GM12878 (cell line): ENCODE results near the gene CSHL1. TPM values are rescaled to one million over a fixed set of nuclear protein-coding genes. Genes with fewer than 3 reads are reported as not detected.

Experiments
- ATAC-seq: fragments of 200-7000 bp; cut with Tn5 transposase; 3 replicates; pipeline ENCODE4 v1.9.1; 2020; ENCODE audit warnings: mild to moderate bottlenecking, moderate library complexity
- BruUV-seq: library from RNA; stranded (reverse); fragments of 400-500 nt; replicated peaks from 2 replicates; lab custom pipeline; 2021; lab: Mats Ljungman, UMichigan
- CTCF ChIA-PET: fragments of 300-600 bp; sonication (Branson Sonifier 250); formaldehyde crosslinking; extraction: SDS; loops from one replicate; lab custom pipeline; 2021; ENCODE audit warnings: inconsistent platforms; lab: Yijun Ruan, JAX
- POLR2A ChIA-PET: fragments of 350-600 bp; formaldehyde crosslinking; extraction: SDS; loops from one replicate; lab custom pipeline; 2021; ENCODE audit warnings: inconsistent platforms; lab: Charles Lee
- RAD21 ChIA-PET: fragments of 300-600 bp; sonication (Branson Sonifier 250); formaldehyde crosslinking; loops from one replicate; lab custom pipeline; 2023; ENCODE audit warnings: antibody characterized with exemption; ENCODE audit not compliant: unreplicated experiment; lab: Charles Lee
- SMC1A ChIA-PET: fragments of 300-600 bp; sonication (Branson Sonifier 250); formaldehyde crosslinking; loops from one replicate; lab custom pipeline; 2023; ENCODE audit not compliant: unreplicated experiment, uncharacterized antibody; lab: Charles Lee
- DNase-seq: peaks from one replicate; pipeline ENCODE4 v3.0.0-alpha.2; 2011; ENCODE audit warnings: low read depth, low spot score
- FAIRE-seq: peaks from 3 replicates; lab custom pipeline; 2011; peaks lifted over from hg19 to GRCh38; lab: Jason Lieb, UNC
- H2AFZ ChIP-seq: 2 replicates; pipeline ENCODE4 v1.6.0; 2011; ENCODE audit warnings: low read depth, low read length, control low read depth; ENCODE audit not compliant: control insufficient read depth
- H3K27ac ChIP-seq: 2 replicates; pipeline ENCODE4 v1.5.1; 2011; ENCODE audit warnings: control low read depth; ENCODE audit not compliant: control insufficient read depth, insufficient read depth
- H3K27me3 ChIP-seq, 2 experiments: replicated peaks in 1 of 2; 2 replicates each; pipeline versions ENCODE4 v1.6.0 to v1.6.1; 2011; ENCODE audit warnings: low read length in 1 of 2; ENCODE audit not compliant: control insufficient read depth in 2 of 2, insufficient read depth in 2 of 2
- H3K36me3 ChIP-seq, 2 experiments: 2 replicates each; pipeline ENCODE4 v1.5.1; 2011; ENCODE audit warnings: low read length in 1 of 2; ENCODE audit not compliant: control insufficient read depth in 2 of 2, insufficient read depth in 2 of 2
- H3K4me1 ChIP-seq: 2 replicates; pipeline ENCODE4 v1.6.1; 2011; ENCODE audit warnings: mild to moderate bottlenecking, low read length, moderate library complexity, mixed read lengths; ENCODE audit not compliant: control insufficient read depth, insufficient read depth
- H3K4me2 ChIP-seq: 2 replicates; pipeline ENCODE4 v1.6.0; 2011; ENCODE audit warnings: control low read depth; ENCODE audit not compliant: control insufficient read depth, insufficient read depth
- H3K4me3 ChIP-seq: fragments of 200-600 bp; sonication (generic); 2 replicates; pipeline ENCODE4 v1.5.1; 2016
- H3K79me2 ChIP-seq: 2 replicates; pipeline ENCODE4 v1.6.0; 2011; ENCODE audit warnings: low read length; ENCODE audit not compliant: control insufficient read depth, insufficient read depth
- H3K9ac ChIP-seq: 2 replicates; pipeline ENCODE4 v1.8.0; 2011; ENCODE audit warnings: low read length, control low read depth, mixed read lengths; ENCODE audit not compliant: control insufficient read depth, insufficient read depth
- H3K9me3 ChIP-seq: replicated peaks from 3 replicates; pipeline ENCODE4 v1.5.1; 2011; ENCODE audit warnings: mild to moderate bottlenecking, low read length; ENCODE audit not compliant: control insufficient read depth, insufficient read depth
- H4K20me1 ChIP-seq: 2 replicates; pipeline ENCODE4 v1.6.0; 2011; ENCODE audit not compliant: control insufficient read depth, insufficient read depth
- CBX5 ChIP-seq: sonication (generic); IDR thresholded peaks from 2 replicates; pipeline ENCODE4 v1.6.1; 2016; ENCODE audit warnings: low read depth, moderate library complexity, mild to moderate bottlenecking, inconsistent platforms
- DPF2 ChIP-seq: fragments of 450-650 bp; IDR thresholded peaks from 2 replicates; pipeline ENCODE4 v1.6.1; 2017; ENCODE audit warnings: mild to moderate bottlenecking
- EGR1 ChIP-seq, 2 experiments: IDR thresholded peaks; 1 replicate in 1 of 2; 2 replicates in 1 of 2; pipeline ENCODE4 v1.6.1; 2011 to 2012; ENCODE audit warnings: low read depth in 2 of 2, low read length in 2 of 2, borderline replicate concordance in 1 of 2, mild to moderate bottlenecking in 1 of 2, moderate library complexity in 1 of 2
- FOXK2 ChIP-seq: fragments of 450-650 bp; IDR thresholded peaks from 2 replicates; pipeline ENCODE4 v1.6.1; 2017; ENCODE audit warnings: mild to moderate bottlenecking, moderate library complexity
- HDAC2 ChIP-seq: fragments of 200-600 bp; sonication (generic); IDR thresholded peaks from 2 replicates; pipeline ENCODE4 v1.6.1; 2017
- MTA2 ChIP-seq: fragments of 450-650 bp; IDR thresholded peaks from 2 replicates; pipeline ENCODE4 v1.6.1; 2016; ENCODE audit warnings: low read depth, mild to moderate bottlenecking, moderate library complexity
- RBBP5 ChIP-seq: fragments of 200-600 bp; sonication (generic); conservative IDR thresholded peaks from 2 replicates; pipeline ENCODE4 v1.6.1; 2016
- SP1 ChIP-seq: IDR thresholded peaks from one replicate; pipeline ENCODE4 v1.6.1; 2011; ENCODE audit warnings: low read depth, low read length
- TAF1 ChIP-seq: IDR thresholded peaks from 2 replicates; pipeline ENCODE4 v1.6.1; 2011; ENCODE audit warnings: mild to moderate bottlenecking, low read depth, low read length, borderline replicate concordance
- ZNF384 ChIP-seq: IDR thresholded peaks from 2 replicates; pipeline ENCODE4 v1.6.1; 2012; ENCODE audit warnings: low read depth, mild to moderate bottlenecking, low read length, improper control_type of control experiment, borderline replicate concordance
- WGBS: methylation state at CpG from one replicate; pipeline ENCODE4 v1.1.6; 2016; ENCODE audit warnings: low lambda C conversion rate; ENCODE audit not compliant: insufficient replicate concordance, insufficient coverage; ENCODE audit errors: missing lambda C conversion rate; 5-methylcytosine and 5-hydroxymethylcytosine counted together
- in situ Hi-C: fragments of 300-500 bp; cut with MboI; formaldehyde crosslinking; loops from 9 replicates; pipeline ENCODE4 v1.14.3; 2018; ENCODE audit warnings: mixed read lengths
- intact Hi-C: fragments of 100-400 bp; cut with micrococcal nuclease; formaldehyde crosslinking; loops from one replicate; pipeline ENCODE4 v1.14.2; 2022; ENCODE audit not compliant: unreplicated experiment
- polyA plus RNA-seq, 11 experiments: library from polyadenylated mRNA; depleted of rRNA in 4 of 11; unstranded in 6 of 11; stranded (reverse) in 5 of 11; fragments of >200 nt; fragmentation: Nextera tagmentation in 4 of 11; fragmentation: Illumina TruSeq in 1 of 11; extraction: Ambion mirVana in 4 of 11; extraction: Trizol in 1 of 11; gene quantifications; 1 replicate in 1 of 11; 2 replicates in 10 of 11; pipeline versions ENCODE4 v1.2.1 to v1.2.3, GENCODE V29; 2011 to 2016; ENCODE audit warnings: inconsistent platforms in 2 of 11, missing spikeins in 2 of 11, low read depth in 1 of 11
- total RNA-seq, 4 experiments: library from RNA; depleted of rRNA in 3 of 4; stranded (reverse); fragments of >200 nt in 3 of 4; fragmentation: Illumina TruSeq in 1 of 4; extraction: Trizol in 1 of 4; gene quantifications; 2 replicates each; pipeline versions ENCODE4 v1.2.1 to v1.2.3, GENCODE V29; 2013 to 2021
- TF ChIP-seq, protein P1 (sequence below): fragments of 450-650 bp; IDR thresholded peaks from 2 replicates; pipeline ENCODE4 v1.6.1; 2018; ENCODE audit warnings: borderline replicate concordance, mild to moderate bottlenecking; ENCODE audit not compliant: partially characterized antibody
- TF ChIP-seq, protein P2 (sequence below): fragments of 150-350 bp; IDR thresholded peaks from 2 replicates; pipeline ENCODE4 v1.6.1; 2016; ENCODE audit warnings: low read depth, low read length
- TF ChIP-seq, protein P3 (sequence below): fragments of 450-650 bp; IDR thresholded peaks from 2 replicates; pipeline ENCODE4 v1.6.1; 2017; ENCODE audit warnings: low read depth, mild to moderate bottlenecking, moderate library complexity

CSHL1 gene
- total and polyA plus RNA-seq, 10 of the 15 experiments (the other 5 are each of a cell fraction or from before 2014, with no cell fraction given), result not detected

DNA sequence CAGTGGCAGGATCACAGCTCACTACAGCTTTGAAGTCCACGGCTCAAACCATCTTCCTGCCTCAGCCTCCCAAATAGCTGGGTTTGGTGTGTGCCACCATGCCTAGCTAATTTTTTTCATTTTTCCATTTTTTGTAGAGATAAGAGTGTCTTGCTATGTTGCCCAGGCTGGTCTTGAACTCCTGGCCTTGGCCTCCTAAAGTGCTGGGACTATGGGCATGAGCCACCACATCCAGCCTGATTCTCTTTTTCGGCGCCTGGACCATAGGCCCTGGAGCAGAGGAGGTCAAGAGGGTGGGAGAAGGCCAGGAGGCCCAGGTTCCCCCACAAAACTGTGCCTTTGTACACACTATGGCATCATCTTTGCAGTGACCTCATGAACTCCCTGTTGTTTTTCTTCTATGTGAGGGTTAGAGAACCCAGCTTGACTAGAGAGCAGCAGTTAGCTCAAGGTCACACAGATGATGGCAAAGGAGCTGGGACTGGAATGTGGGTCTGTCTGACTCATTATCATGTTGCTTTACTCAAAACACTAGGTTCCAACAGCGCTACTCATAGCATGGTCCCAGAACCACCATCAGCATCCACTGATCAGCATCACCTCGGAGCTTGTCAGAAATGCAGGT, 45.4 kb upstream of the CSHL1 start:
- no peak for FAIRE-seq
- no peak overlapping the region for H3K4me2 ChIP-seq
- H4K20me1 ChIP-seq, result no peaks in the 10 kb centered on the region
- CTCF ChIA-PET, result interaction anchor here (0.9 to 11.0 kb wide), 8 partner anchors 10 to 177 kb away, joined by 3 to 315 read pairs (median 10); partner anchors contain the start of genes CSHL1 and GH1
- WGBS, result 73% methylated on average over 5 of the region's 5 CpGs
- H3K4me1 ChIP-seq, result peaks cover 14% of the 10 kb centered on the region
- TF ChIP-seq TAF1 (no peak), SP1 (no peak), DPF2 (no peak), HDAC2 (no peak), MTA2 (no peak), ZNF384 (no peak), CBX5 (no peak), FOXK2 (no peak), EGR1 (IDR thresholded peaks at IDR 0.05; ENCODE audit: borderline replicate concordance in 1 of 2, low read depth in 2 of 2, low read length in 2 of 2) (no peak), RBBP5 (no peak)
- TF ChIP-seq, protein P1, sequence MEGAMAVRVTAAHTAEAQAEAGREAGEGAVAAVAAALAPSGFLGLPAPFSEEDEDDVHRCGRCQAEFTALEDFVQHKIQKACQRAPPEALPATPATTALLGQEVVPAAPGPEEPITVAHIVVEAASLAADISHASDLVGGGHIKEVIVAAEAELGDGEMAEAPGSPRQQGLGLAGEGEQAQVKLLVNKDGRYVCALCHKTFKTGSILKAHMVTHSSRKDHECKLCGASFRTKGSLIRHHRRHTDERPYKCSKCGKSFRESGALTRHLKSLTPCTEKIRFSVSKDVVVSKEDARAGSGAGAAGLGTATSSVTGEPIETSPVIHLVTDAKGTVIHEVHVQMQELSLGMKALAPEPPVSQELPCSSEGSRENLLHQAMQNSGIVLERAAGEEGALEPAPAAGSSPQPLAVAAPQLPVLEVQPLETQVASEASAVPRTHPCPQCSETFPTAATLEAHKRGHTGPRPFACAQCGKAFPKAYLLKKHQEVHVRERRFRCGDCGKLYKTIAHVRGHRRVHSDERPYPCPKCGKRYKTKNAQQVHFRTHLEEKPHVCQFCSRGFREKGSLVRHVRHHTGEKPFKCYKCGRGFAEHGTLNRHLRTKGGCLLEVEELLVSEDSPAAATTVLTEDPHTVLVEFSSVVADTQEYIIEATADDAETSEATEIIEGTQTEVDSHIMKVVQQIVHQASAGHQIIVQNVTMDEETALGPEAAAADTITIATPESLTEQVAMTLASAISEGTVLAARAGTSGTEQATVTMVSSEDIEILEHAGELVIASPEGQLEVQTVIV, result no peak
- TF ChIP-seq, protein P2, sequence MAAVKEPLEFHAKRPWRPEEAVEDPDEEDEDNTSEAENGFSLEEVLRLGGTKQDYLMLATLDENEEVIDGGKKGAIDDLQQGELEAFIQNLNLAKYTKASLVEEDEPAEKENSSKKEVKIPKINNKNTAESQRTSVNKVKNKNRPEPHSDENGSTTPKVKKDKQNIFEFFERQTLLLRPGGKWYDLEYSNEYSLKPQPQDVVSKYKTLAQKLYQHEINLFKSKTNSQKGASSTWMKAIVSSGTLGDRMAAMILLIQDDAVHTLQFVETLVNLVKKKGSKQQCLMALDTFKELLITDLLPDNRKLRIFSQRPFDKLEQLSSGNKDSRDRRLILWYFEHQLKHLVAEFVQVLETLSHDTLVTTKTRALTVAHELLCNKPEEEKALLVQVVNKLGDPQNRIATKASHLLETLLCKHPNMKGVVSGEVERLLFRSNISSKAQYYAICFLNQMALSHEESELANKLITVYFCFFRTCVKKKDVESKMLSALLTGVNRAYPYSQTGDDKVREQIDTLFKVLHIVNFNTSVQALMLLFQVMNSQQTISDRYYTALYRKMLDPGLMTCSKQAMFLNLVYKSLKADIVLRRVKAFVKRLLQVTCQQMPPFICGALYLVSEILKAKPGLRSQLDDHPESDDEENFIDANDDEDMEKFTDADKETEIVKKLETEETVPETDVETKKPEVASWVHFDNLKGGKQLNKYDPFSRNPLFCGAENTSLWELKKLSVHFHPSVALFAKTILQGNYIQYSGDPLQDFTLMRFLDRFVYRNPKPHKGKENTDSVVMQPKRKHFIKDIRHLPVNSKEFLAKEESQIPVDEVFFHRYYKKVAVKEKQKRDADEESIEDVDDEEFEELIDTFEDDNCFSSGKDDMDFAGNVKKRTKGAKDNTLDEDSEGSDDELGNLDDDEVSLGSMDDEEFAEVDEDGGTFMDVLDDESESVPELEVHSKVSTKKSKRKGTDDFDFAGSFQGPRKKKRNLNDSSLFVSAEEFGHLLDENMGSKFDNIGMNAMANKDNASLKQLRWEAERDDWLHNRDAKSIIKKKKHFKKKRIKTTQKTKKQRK, result no peak
- TF ChIP-seq, protein P3, sequence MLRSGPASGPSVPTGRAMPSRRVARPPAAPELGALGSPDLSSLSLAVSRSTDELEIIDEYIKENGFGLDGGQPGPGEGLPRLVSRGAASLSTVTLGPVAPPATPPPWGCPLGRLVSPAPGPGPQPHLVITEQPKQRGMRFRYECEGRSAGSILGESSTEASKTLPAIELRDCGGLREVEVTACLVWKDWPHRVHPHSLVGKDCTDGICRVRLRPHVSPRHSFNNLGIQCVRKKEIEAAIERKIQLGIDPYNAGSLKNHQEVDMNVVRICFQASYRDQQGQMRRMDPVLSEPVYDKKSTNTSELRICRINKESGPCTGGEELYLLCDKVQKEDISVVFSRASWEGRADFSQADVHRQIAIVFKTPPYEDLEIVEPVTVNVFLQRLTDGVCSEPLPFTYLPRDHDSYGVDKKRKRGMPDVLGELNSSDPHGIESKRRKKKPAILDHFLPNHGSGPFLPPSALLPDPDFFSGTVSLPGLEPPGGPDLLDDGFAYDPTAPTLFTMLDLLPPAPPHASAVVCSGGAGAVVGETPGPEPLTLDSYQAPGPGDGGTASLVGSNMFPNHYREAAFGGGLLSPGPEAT, result no peak
- TF ChIP-seq, all 136 proteins: peak for 0
- DNase-seq (no peak), ATAC-seq (no peak)
- no peak overlapping the region for H3K27ac ChIP-seq
- H3K79me2 ChIP-seq, result no peaks in the 10 kb centered on the region
- in situ Hi-C loops (no loop called here), intact Hi-C loops (no loop called here)
- H3K9ac ChIP-seq, result no peak overlapping the region
- no peaks in the 10 kb centered on the region for H3K36me3 ChIP-seq
- no peak overlapping the region for H2AFZ ChIP-seq
- H3K27me3 ChIP-seq, result no peaks in the 10 kb centered on the region
- ChIA-PET POLR2A (no interaction called here), RAD21 (interaction anchor here (1.0 to 2.1 kb wide), 3 partner anchors 10 to 61 kb away, joined by 3 to 8 read pairs (median 3); partner anchors contain the start of gene GH1), SMC1A (interaction anchor here (1.0 to 9.9 kb wide), 6 partner anchors 10 to 70 kb away, joined by 3 to 155 read pairs (median 4); partner anchors contain the start of gene GH1)
- H3K4me3 ChIP-seq, result no peak overlapping the region
- no peaks in the 10 kb centered on the region for H3K9me3 ChIP-seq
- BruUV-seq, result no TSS peak
